Measurements from ENCODE around the gene HIVEP1. TPM values are rescaled to one million over a fixed set of nuclear protein-coding genes. Genes with fewer than 3 reads are reported as not detected.

Gene HIVEP1
- total RNA-seq, 2 donors from 2014 or later, result 33.6 to 35.1 TPM

GRCh38 chr6:12048609-12049008 lies 36.5 kb downstream of the HIVEP1 start:
- Histone ChIP-seq H3K27me3 (ENCODE audit: control insufficient read depth, insufficient read depth, low read length, poor library complexity, severe bottlenecking) (no peaks in the 10 kb centered on the region), H3K4me3 (ENCODE audit: low read length) (no peak overlapping the region), H3K36me3 (ENCODE audit: control insufficient read depth, insufficient read depth, low read length) (no peaks in the 10 kb centered on the region), H3K9ac (ENCODE audit: extremely low read depth, low read length, poor library complexity, severe bottlenecking) (no peak overlapping the region), H3K27ac (ENCODE audit: low read depth, low read length) (no peak overlapping the region), H3K9me3 (ENCODE audit: control insufficient read depth, low read length) (no peaks in the 10 kb centered on the region), H3K4me1 (ENCODE audit: control insufficient read depth, insufficient read depth, low read length) (no peaks in the 10 kb centered on the region)
- Mint-ChIP-seq H3K27me3 (ENCODE audit: insufficient read depth) (no peaks in the 10 kb centered on the region), H3K4me1 (peaks cover 2% of the 10 kb centered on the region), H3K36me3 (ENCODE audit: low read depth) (peaks cover 3% of the 10 kb centered on the region), H3K4me3 (no peak overlapping the region), H3K27ac (no peak overlapping the region), H3K9me3 (no peaks in the 10 kb centered on the region)
- 87 to 90% methylated on average over 2 of the region's 2 CpGs for WGBS, 2 experiments (ENCODE audit: insufficient coverage in 1 of 2, insufficient read length in 1 of 2)
- DNase-seq, result no peak
- TF ChIP-seq, protein P1, sequence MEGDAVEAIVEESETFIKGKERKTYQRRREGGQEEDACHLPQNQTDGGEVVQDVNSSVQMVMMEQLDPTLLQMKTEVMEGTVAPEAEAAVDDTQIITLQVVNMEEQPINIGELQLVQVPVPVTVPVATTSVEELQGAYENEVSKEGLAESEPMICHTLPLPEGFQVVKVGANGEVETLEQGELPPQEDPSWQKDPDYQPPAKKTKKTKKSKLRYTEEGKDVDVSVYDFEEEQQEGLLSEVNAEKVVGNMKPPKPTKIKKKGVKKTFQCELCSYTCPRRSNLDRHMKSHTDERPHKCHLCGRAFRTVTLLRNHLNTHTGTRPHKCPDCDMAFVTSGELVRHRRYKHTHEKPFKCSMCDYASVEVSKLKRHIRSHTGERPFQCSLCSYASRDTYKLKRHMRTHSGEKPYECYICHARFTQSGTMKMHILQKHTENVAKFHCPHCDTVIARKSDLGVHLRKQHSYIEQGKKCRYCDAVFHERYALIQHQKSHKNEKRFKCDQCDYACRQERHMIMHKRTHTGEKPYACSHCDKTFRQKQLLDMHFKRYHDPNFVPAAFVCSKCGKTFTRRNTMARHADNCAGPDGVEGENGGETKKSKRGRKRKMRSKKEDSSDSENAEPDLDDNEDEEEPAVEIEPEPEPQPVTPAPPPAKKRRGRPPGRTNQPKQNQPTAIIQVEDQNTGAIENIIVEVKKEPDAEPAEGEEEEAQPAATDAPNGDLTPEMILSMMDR (conservative IDR thresholded peaks at IDR 0.05), result no peak

GRCh38 chr6:12049165-12049564 lies 37.1 kb downstream of the HIVEP1 start:
- H3K27ac ChIP-seq (ENCODE audit: low read depth, low read length), result no peak overlapping the region
- TF ChIP-seq, protein P1 (conservative IDR thresholded peaks at IDR 0.05), result no peak
- no peak overlapping the region for H3K4me3 ChIP-seq (ENCODE audit: low read length)
- H3K27ac Mint-ChIP-seq, result no peak overlapping the region
- no peaks in the 10 kb centered on the region for H3K27me3 ChIP-seq (ENCODE audit: control insufficient read depth, insufficient read depth, low read length, poor library complexity, severe bottlenecking)
- H3K36me3 Mint-ChIP-seq (ENCODE audit: low read depth), result peaks cover 3% of the 10 kb centered on the region
- H3K36me3 ChIP-seq (ENCODE audit: control insufficient read depth, insufficient read depth, low read length), result no peaks in the 10 kb centered on the region
- H3K4me1 Mint-ChIP-seq, result peaks cover 2% of the 10 kb centered on the region
- no peak overlapping the region for H3K9ac ChIP-seq (ENCODE audit: extremely low read depth, low read length, poor library complexity, severe bottlenecking)
- H3K9me3 Mint-ChIP-seq, result no peaks in the 10 kb centered on the region
- H3K4me1 ChIP-seq (ENCODE audit: control insufficient read depth, insufficient read depth, low read length), result no peaks in the 10 kb centered on the region
- H3K9me3 ChIP-seq (ENCODE audit: control insufficient read depth, low read length), result no peaks in the 10 kb centered on the region
- no peaks in the 10 kb centered on the region for H3K27me3 Mint-ChIP-seq (ENCODE audit: insufficient read depth)
- no peak overlapping the region for H3K4me3 Mint-ChIP-seq
- DNase-seq, result no peak
- WGBS, 2 experiments (ENCODE audit: insufficient coverage in 1 of 2, insufficient read length in 1 of 2), result 96 to 100% methylated on average over 1 to 7 of the region's 7 CpGs

- H3K9me3 Mint-ChIP-seq, result no peaks in the 10 kb centered on the region
- Histone ChIP-seq H3K36me3 (ENCODE audit: control insufficient read depth, insufficient read depth, low read length) (peaks cover 4% of the 10 kb centered on the region), H3K4me1 (ENCODE audit: control insufficient read depth, insufficient read depth, low read length) (no peaks in the 10 kb centered on the region), H3K27me3 (ENCODE audit: control insufficient read depth, insufficient read depth, low read length, poor library complexity, severe bottlenecking) (no peaks in the 10 kb centered on the region), H3K9me3 (ENCODE audit: control insufficient read depth, low read length) (no peaks in the 10 kb centered on the region), H3K4me3 (ENCODE audit: low read length) (no peak overlapping the region), H3K9ac (ENCODE audit: extremely low read depth, low read length, poor library complexity, severe bottlenecking) (no peak overlapping the region), H3K27ac (ENCODE audit: low read depth, low read length) (no peak overlapping the region)
- DNase-seq, result no peak
- no peak overlapping the region for H3K4me3 Mint-ChIP-seq
- TF ChIP-seq, protein P1 (conservative IDR thresholded peaks at IDR 0.05), result no peak
- H3K36me3 Mint-ChIP-seq (ENCODE audit: low read depth), result no peaks in the 10 kb centered on the region
- no peaks in the 10 kb centered on the region for H3K27me3 Mint-ChIP-seq (ENCODE audit: insufficient read depth)
- WGBS, 2 experiments (ENCODE audit: insufficient coverage in 1 of 2, insufficient read length in 1 of 2), result 92 to 93% methylated on average over 2 to 4 of the region's 4 CpGs
- no peaks in the 10 kb centered on the region for H3K4me1 Mint-ChIP-seq
- no peak overlapping the region for H3K27ac Mint-ChIP-seq
Measured at GRCh38 chr6:12051861-12052368, 39.8 kb downstream of the HIVEP1 start.

Data from endodermal cell (in vitro differentiated cells).